ENCODE results near the gene PIP5KL1. TPM values are rescaled to one million over a fixed set of nuclear protein-coding genes. Genes with fewer than 3 reads are reported as not detected.

Gene PIP5KL1
- total RNA-seq, 2 experiments from 2014 or later: 0.94 to 2.9 TPM

GRCh38 chr9:127937388-127938297, 7.1 kb upstream of the PIP5KL1 start, which contains the start of gene DPM2:
DPM2 (minus strand) TSS chr9:127937854; CDS start chr9:127937820, 34 bp downstream.
- H3K9me3 Mint-ChIP-seq: no peaks in the 10 kb centered on the region
- peak; percentile 91 for DNase-seq
- peak within 1 kb of the TSS; percentile 90 for H3K4me3 Mint-ChIP-seq
- ChIA-PET POLR2A (interaction anchor here (0.7 to 1.0 kb wide), 2 partner anchors 9 to 97 kb away, joined by 3 read pairs; no protein-coding TSS in a partner anchor), CTCF (interaction anchor here (1.1 to 15.3 kb wide), 4 partner anchors 15 to 99 kb away, joined by 3 to 347 read pairs (median 6); no protein-coding TSS in a partner anchor)
- peak within 1 kb of the TSS; percentile 89 for H3K27ac Mint-ChIP-seq
- no peaks in the 10 kb centered on the region for H3K27me3 Mint-ChIP-seq
- intact Hi-C loops (cut with micrococcal nuclease): loop anchor here (2.0 to 5.0 kb wide), 2 partner anchors 33 to 180 kb away; no protein-coding TSS in a partner anchor
- peaks cover 43% of the 10 kb centered on the region for H3K4me1 Mint-ChIP-seq (ENCODE audit: low read depth)
- H3K36me3 Mint-ChIP-seq: peaks cover 34% of the 10 kb centered on the region

GRCh38 chr9:127937056-127937387, 6.4 kb upstream of the PIP5KL1 start:
- intact Hi-C loops (cut with micrococcal nuclease): loop anchor here (2.0 to 5.0 kb wide), 2 partner anchors 34 to 180 kb away; no protein-coding TSS in a partner anchor
- Mint-ChIP-seq H3K4me3 (peak overlapping the region; percentile 90), H3K27me3 (no peaks in the 10 kb centered on the region), H3K9me3 (no peaks in the 10 kb centered on the region), H3K36me3 (peaks cover 29% of the 10 kb centered on the region), H3K27ac (peak overlapping the region; percentile 89), H3K4me1 (ENCODE audit: low read depth) (peaks cover 43% of the 10 kb centered on the region)
- CTCF ChIA-PET: interaction anchor here (1.1 to 15.3 kb wide), 4 partner anchors 14 to 99 kb away, joined by 3 to 347 read pairs (median 6); no protein-coding TSS in a partner anchor
- POLR2A ChIA-PET: interaction anchor here (0.7 to 1.0 kb wide), 2 partner anchors 8 to 98 kb away, joined by 3 read pairs; no protein-coding TSS in a partner anchor
- DNase-seq: no peak

DNA sequence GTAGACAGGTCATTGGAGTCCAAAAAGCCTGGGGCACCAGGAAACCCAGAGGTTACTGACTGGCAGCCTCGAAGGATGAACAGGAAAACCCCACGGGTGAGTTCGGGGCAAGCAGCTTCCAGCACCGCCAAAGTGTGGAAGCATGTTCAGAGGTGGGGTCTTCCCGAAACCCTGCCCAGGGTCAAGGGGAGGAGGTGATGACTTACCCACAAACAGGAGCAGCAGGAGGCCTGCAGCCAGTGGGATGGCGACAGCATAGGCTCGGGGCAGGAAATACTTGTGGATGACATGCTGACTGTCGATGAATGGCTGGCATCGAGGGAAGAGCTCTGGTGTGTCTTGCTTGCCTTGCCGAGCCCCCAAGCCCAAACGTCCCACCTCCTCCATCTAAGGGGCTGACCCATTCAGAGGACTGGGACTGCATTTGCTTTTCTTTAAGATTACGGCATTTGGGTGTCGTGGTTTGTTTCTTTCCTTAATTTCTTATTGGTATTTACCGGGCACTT, 5.8 kb upstream of the PIP5KL1 start:
- DNase-seq: no peak
- Mint-ChIP-seq H3K27ac (peak overlapping the region; percentile 74), H3K9me3 (no peaks in the 10 kb centered on the region), H3K27me3 (no peaks in the 10 kb centered on the region), H3K4me1 (ENCODE audit: low read depth) (peaks cover 46% of the 10 kb centered on the region), H3K4me3 (peak overlapping the region; percentile 90), H3K36me3 (peaks cover 29% of the 10 kb centered on the region)
- POLR2A ChIA-PET: no interaction called here
- intact Hi-C loops (cut with micrococcal nuclease): loop anchor here (2.0 to 5.0 kb wide), 2 partner anchors 34 to 181 kb away; no protein-coding TSS in a partner anchor
- CTCF ChIA-PET: interaction anchor here (1.1 to 15.3 kb wide), 5 partner anchors 14 to 100 kb away, joined by 3 to 347 read pairs (median 3); partner anchors contain the start of gene EEIG1

DNA sequence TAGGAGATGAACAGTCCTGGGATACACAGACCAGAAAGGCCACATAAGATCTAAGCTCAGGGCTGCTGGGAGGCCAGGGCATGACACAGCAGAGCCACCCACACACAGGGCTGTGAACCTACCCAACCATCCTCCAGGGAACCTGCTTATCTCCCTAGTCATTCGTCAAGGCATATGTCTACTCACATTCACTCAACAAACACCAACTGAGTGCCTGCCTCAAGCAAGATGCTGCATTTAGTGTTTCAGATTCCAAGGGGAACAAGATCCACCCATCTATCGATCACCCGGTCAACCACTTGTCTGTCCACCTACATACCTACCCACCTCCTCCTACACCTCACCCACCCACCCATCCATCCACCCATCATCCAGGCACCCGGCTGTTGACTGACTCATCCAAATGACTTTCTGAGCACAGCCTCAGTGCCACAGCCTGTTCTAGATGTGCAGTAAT, 5.2 kb upstream of the PIP5KL1 start:
- POLR2A ChIA-PET: no interaction called here
- CTCF ChIA-PET: interaction anchor here (0.9 to 15.3 kb wide), 7 partner anchors 8 to 201 kb away, joined by 3 to 347 read pairs (median 3); partner anchors contain the start of genes EEIG1 and TOR2A
- H3K4me3 Mint-ChIP-seq: peak overlapping the region; percentile 90
- intact Hi-C loops (cut with micrococcal nuclease): loop anchor here (2.0 to 5.0 kb wide), 2 partner anchors 35 to 182 kb away; no protein-coding TSS in a partner anchor
- H3K27me3 Mint-ChIP-seq: no peaks in the 10 kb centered on the region
- peak overlapping the region; percentile 74 for H3K27ac Mint-ChIP-seq
- H3K9me3 Mint-ChIP-seq: no peaks in the 10 kb centered on the region
- peaks cover 52% of the 10 kb centered on the region for H3K4me1 Mint-ChIP-seq (ENCODE audit: low read depth)
- peaks cover 29% of the 10 kb centered on the region for H3K36me3 Mint-ChIP-seq
- peak; percentile 66 for DNase-seq

DNA sequence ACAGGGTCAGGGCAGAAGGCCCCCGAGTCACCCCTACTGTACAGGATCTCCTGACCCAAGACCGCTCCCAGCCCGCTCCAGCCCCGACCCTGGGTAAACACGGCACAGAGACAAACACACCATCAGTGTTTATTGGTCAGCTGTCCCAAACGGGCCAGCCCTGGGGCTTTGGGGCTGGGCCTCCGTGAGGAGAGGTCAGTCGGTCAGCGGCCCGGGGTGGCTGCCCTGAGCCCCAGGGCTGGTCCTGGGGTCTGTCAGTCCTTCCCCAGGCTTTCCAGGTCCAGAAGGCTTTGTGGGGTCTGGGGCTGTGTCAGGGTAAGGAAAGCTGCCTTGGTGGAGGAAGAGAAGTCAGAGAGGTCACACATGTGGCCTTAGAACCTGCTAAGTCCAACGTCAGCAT, 4.4 kb upstream of the PIP5KL1 start:
- POLR2A ChIA-PET: no interaction called here
- no peaks in the 10 kb centered on the region for H3K9me3 Mint-ChIP-seq
- peaks cover 26% of the 10 kb centered on the region for H3K36me3 Mint-ChIP-seq
- no peaks in the 10 kb centered on the region for H3K27me3 Mint-ChIP-seq
- no peak overlapping the region for H3K27ac Mint-ChIP-seq
- intact Hi-C loops (cut with micrococcal nuclease): loop anchor here (5.0 kb wide), 1 partner anchor 182 kb away; no protein-coding TSS in a partner anchor
- CTCF ChIA-PET: interaction anchor here (0.9 to 15.3 kb wide), 7 partner anchors 9 to 200 kb away, joined by 3 to 347 read pairs (median 3); partner anchors contain the start of genes EEIG1 and TOR2A
- DNase-seq: no peak
- H3K4me1 Mint-ChIP-seq (ENCODE audit: low read depth): peaks cover 55% of the 10 kb centered on the region
- peak overlapping the region; percentile 25 for H3K4me3 Mint-ChIP-seq

DNA sequence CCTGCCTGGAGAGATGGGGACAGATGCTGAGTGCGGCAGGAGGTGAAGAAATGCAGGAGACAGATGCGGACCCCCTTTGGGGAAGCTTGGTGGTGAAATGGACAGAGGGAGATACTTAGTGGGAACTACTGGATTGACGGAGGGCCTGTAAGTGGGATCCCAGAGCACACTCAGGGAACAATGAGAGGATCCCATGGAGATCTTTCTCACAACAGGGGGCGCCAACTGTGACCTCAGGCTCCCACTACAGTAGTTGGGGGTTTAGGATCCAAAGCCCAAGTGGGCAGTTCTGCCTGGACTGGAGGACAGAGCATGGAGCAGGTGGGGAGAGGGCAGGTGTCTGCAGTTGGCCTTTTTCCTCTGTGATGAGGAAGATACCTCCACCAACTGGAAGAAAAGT, 3.7 kb upstream of the PIP5KL1 start:
- POLR2A ChIA-PET: no interaction called here
- DNase-seq: no peak
- CTCF ChIA-PET: interaction anchor here (1.4 to 15.3 kb wide), 4 partner anchors 9 to 199 kb away, joined by 3 to 347 read pairs (median 4); partner anchors contain the start of gene TOR2A

GRCh38 chr9:127931092-127931881, 710 bp upstream of the PIP5KL1 start:
- Mint-ChIP-seq H3K9me3 (no peaks in the 10 kb centered on the region), H3K27me3 (peaks cover 1% of the 10 kb centered on the region), H3K36me3 (peaks cover 17% of the 10 kb centered on the region), H3K4me3 (peak overlapping the region; percentile 48), H3K4me1 (ENCODE audit: low read depth) (peaks cover 40% of the 10 kb centered on the region), H3K27ac (no peak overlapping the region)
- CTCF ChIA-PET: interaction anchor here (1.1 to 2.7 kb wide), 2 partner anchors 9 to 102 kb away, joined by 4 to 14 read pairs; no protein-coding TSS in a partner anchor
- peak; percentile 50 for DNase-seq
- intact Hi-C loops (cut with micrococcal nuclease): no loop called here
- POLR2A ChIA-PET: interaction anchor here (1.0 kb wide), 1 partner anchor 50 kb away, joined by 5 read pairs; no protein-coding TSS in a partner anchor

More for the DNA sequence above, 3.7 kb upstream of the PIP5KL1 start:
- Mint-ChIP-seq H3K4me3 (no peak overlapping the region), H3K9me3 (no peaks in the 10 kb centered on the region), H3K27ac (no peak overlapping the region), H3K4me1 (ENCODE audit: low read depth) (peaks cover 57% of the 10 kb centered on the region), H3K36me3 (peaks cover 26% of the 10 kb centered on the region), H3K27me3 (no peaks in the 10 kb centered on the region)
- intact Hi-C loops (cut with micrococcal nuclease): no loop called here

DNA sequence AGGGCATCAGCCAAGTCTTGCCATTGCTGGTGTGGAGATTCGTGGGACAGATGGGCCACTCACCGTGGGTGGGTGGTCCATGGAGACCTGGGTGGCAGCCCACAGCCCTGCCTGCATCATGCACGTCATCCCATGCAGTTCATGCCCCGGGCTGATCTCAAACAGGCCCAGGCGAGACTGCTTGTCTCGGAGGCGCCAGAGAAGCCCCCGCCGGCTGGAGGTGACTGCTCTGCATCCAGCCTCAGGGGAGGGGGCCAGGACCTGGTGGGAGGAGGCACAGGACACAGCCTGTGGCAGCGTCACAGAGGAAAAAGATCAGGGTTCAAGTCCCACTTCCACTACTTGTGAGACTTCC, 975 bp downstream of the PIP5KL1 start:
- POLR2A ChIA-PET: interaction anchor here (0.9 to 1.1 kb wide), 3 partner anchors 8 to 30 kb away, joined by 3 to 6 read pairs (median 3); partner anchors contain the start of genes ST6GALNAC4 and ST6GALNAC6
- Mint-ChIP-seq H3K4me3 (peak overlapping the region; percentile 45), H3K4me1 (ENCODE audit: low read depth) (peaks cover 27% of the 10 kb centered on the region)

DNA sequence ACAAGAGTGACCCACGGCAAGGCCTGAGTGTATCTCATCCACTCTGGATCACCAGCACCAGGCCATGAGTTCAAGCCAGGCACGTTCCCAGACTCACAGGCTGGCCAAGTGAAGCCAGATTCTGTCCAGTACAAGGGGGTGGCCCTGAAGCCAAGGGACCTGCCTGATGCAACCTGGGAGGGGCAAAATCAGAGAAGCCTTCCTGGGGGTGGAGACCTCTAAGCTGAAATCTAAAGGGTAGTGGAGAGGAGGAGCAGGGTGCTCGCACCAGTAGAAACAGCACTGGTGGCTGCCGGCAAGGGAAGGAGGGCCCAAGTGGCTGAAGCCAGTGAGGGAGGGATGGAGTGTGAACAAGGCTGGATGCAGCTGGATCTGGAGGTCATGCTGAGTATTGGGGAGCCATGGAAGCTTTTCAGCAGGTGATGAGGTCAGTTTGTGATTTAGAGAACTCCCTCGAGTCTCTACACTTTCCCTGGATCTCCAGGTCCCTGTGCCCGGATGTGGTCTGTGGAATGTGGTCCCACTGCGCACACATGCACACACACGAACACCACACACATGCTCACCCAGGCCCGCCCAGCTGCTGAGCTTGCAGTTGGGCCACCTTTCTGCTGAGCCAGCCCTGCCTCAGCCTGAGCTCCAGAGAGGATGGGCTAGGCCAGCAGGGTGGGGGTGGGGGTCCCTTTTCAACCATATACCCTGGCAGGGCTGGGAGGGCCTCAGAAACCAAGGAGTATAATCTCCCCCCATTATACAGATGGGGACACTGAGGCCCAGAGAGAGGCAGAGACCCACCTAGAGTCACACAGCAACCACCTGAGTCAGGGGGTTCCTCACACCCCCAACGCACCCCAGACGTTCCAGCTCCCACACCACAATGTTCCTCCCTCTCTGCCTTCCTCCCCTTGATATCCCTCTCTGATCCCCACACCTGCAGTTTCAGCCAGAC, 1.6 kb downstream of the PIP5KL1 start:
- POLR2A ChIA-PET: interaction anchor here (0.9 to 1.0 kb wide), 3 partner anchors 8 to 29 kb away, joined by 3 to 6 read pairs (median 3); partner anchors contain the start of genes DPM2, ST6GALNAC4 and ST6GALNAC6
- H3K36me3 Mint-ChIP-seq: peaks cover 2% of the 10 kb centered on the region
- CTCF ChIA-PET: interaction anchor here (1.2 to 2.7 kb wide), 4 partner anchors 14 to 189 kb away, joined by 4 to 14 read pairs (median 6); no protein-coding TSS in a partner anchor
- peaks cover 3% of the 10 kb centered on the region for H3K27me3 Mint-ChIP-seq
- peak overlapping the region; percentile 10 for H3K4me3 Mint-ChIP-seq
- intact Hi-C loops (cut with micrococcal nuclease): loop anchor here (10.0 kb wide), 2 partner anchors 354 to 424 kb away; no protein-coding TSS in a partner anchor
- DNase-seq: no peak
- H3K9me3 Mint-ChIP-seq: no peaks in the 10 kb centered on the region
- peaks cover 22% of the 10 kb centered on the region for H3K4me1 Mint-ChIP-seq (ENCODE audit: low read depth)
- no peak overlapping the region for H3K27ac Mint-ChIP-seq

More for the DNA sequence above, 975 bp downstream of the PIP5KL1 start:
- Mint-ChIP-seq H3K9me3 (no peaks in the 10 kb centered on the region), H3K27ac (no peak overlapping the region), H3K27me3 (peaks cover 3% of the 10 kb centered on the region), H3K36me3 (peaks cover 7% of the 10 kb centered on the region)
- no peak for DNase-seq
- intact Hi-C loops (cut with micrococcal nuclease): loop anchor here (10.0 kb wide), 2 partner anchors 355 to 425 kb away; no protein-coding TSS in a partner anchor
- CTCF ChIA-PET: interaction anchor here (1.2 to 2.7 kb wide), 4 partner anchors 8 to 188 kb away, joined by 4 to 14 read pairs (median 6); no protein-coding TSS in a partner anchor

All from activated CD4-positive, alpha-beta memory T cell treated with anti-CD3 and anti-CD28 coated beads for 36 hours (primary cell).